ENCODE measurements around the gene RALGPS2.
A peak's percentile ranks its signal among the peaks of the same experiment; 100 is the strongest.

RALGPS2 gene

GRCh38 chr1:178724728-178725465 is at the start of gene RALGPS2:
Gene RALGPS2, plus strand, starts transcription at chr1:178725244. Its CDS starts 51,521 bp downstream, at chr1:178776765.
- peak; percentile 10 for DNase-seq (ENCODE audit: low read depth)

- DNase-seq (ENCODE audit: low read depth), result no peak
These were observed 45.8 kb upstream of the RALGPS2 start for GRCh38 chr1:178679237-178679636.

- DNase-seq (ENCODE audit: low read depth), result no peak
These were observed 42.6 kb upstream of the RALGPS2 start for GRCh38 chr1:178682429-178682828.

GRCh38 chr1:178682886-178683285 is 42.2 kb upstream of the RALGPS2 start:
- no peak for DNase-seq (ENCODE audit: low read depth)

- DNase-seq (ENCODE audit: low read depth), result no peak
These were observed 41.8 kb upstream of the RALGPS2 start for GRCh38 chr1:178683291-178683690.

- no peak for DNase-seq (ENCODE audit: low read depth)
These were observed 40.9 kb upstream of the RALGPS2 start for GRCh38 chr1:178684111-178684510.

GRCh38 chr1:178684542-178685000 is 40.5 kb upstream of the RALGPS2 start:
- no peak for DNase-seq (ENCODE audit: low read depth)

- DNase-seq (ENCODE audit: low read depth), result no peak
These were observed 38.6 kb upstream of the RALGPS2 start for GRCh38 chr1:178686407-178686806.

GRCh38 chr1:178688244-178688643 is 36.8 kb upstream of the RALGPS2 start:
- DNase-seq (ENCODE audit: low read depth), result no peak

- DNase-seq (ENCODE audit: low read depth), result no peak
These were observed 35.3 kb upstream of the RALGPS2 start for GRCh38 chr1:178689769-178690168.

- no peak for DNase-seq (ENCODE audit: low read depth)
These were observed 34.5 kb upstream of the RALGPS2 start for GRCh38 chr1:178690496-178690895.

- no peak for DNase-seq (ENCODE audit: low read depth)
These were observed 32.3 kb upstream of the RALGPS2 start for GRCh38 chr1:178692564-178693327.

- no peak for DNase-seq (ENCODE audit: low read depth)
These were observed 31.7 kb upstream of the RALGPS2 start for GRCh38 chr1:178693366-178693765.

GRCh38 chr1:178694923-178695525 is 30.0 kb upstream of the RALGPS2 start:
- no peak for DNase-seq (ENCODE audit: low read depth)

- DNase-seq (ENCODE audit: low read depth), result no peak
These were observed 22.9 kb upstream of the RALGPS2 start for GRCh38 chr1:178702146-178702545.

GRCh38 chr1:178704833-178705232 is 20.2 kb upstream of the RALGPS2 start:
- no peak for DNase-seq (ENCODE audit: low read depth)

- DNase-seq (ENCODE audit: low read depth), result no peak
These were observed 18.6 kb upstream of the RALGPS2 start for GRCh38 chr1:178706432-178706831.

- DNase-seq (ENCODE audit: low read depth), result no peak
These were observed 11.8 kb upstream of the RALGPS2 start for GRCh38 chr1:178713259-178713658.

- DNase-seq (ENCODE audit: low read depth), result no peak
These were observed 10.6 kb upstream of the RALGPS2 start for GRCh38 chr1:178714453-178714852.

GRCh38 chr1:178716111-178716510 is 8.9 kb upstream of the RALGPS2 start:
- no peak for DNase-seq (ENCODE audit: low read depth)

GRCh38 chr1:178718520-178718919 is 6.5 kb upstream of the RALGPS2 start:
- no peak for DNase-seq (ENCODE audit: low read depth)

- DNase-seq (ENCODE audit: low read depth), result no peak
These were observed 1.5 kb upstream of the RALGPS2 start for GRCh38 chr1:178723546-178723945.

- DNase-seq (ENCODE audit: low read depth), result no peak
These were observed 692 bp upstream of the RALGPS2 start for GRCh38 chr1:178724376-178724727.

Data from stimulated activated CD8-positive, alpha-beta memory T cell treated with anti-CD3 and anti-CD28 coated beads, Interleukin-15, amount 100 ng/mL, for 24 hours (primary cell).